A673 (cell line): ENCODE results near the gene MEF2C. TPM values are rescaled to one million over a fixed set of nuclear protein-coding genes. Genes with fewer than 3 reads are reported as not detected.

Experiments
- BruUV-seq: library from RNA; stranded (reverse); fragments of 400-500 nt; replicated peaks from 2 replicates; lab custom pipeline; 2021; lab: Mats Ljungman, UMichigan
- CTCF ChIA-PET: fragments of 300-600 bp; sonication (Branson Sonifier 250); formaldehyde crosslinking; loops from one replicate; lab custom pipeline; 2022; ENCODE audit warnings: antibody characterized with exemption; lab: Charles Lee
- POLR2A ChIA-PET: fragments of 300-600 bp; sonication (Branson Sonifier 250); formaldehyde crosslinking; loops from one replicate; lab custom pipeline; 2022; ENCODE audit warnings: antibody characterized with exemption; ENCODE audit not compliant: low non-redundant PET; lab: Charles Lee
- DNase-seq: peaks from one replicate; pipeline ENCODE4 v3.0.0-alpha.2; 2015; ENCODE audit warnings: low spot score
- H3K27ac ChIP-seq: fragments of 200-600 bp; sonication (generic); 2 replicates; pipeline ENCODE4 v1.5.1; 2016; ENCODE audit warnings: mixed run types, low read depth, mild to moderate bottlenecking, mixed read lengths, antibody characterized with exemption, low read length; ENCODE audit not compliant: poor library complexity, severe bottlenecking
- H3K27me3 ChIP-seq: fragments of 200-600 bp; sonication (generic); replicated peaks from 2 replicates; pipeline ENCODE4 v1.6.1; 2017; ENCODE audit warnings: mixed run types, low read depth, mild to moderate bottlenecking, mixed read lengths, antibody characterized with exemption, low read length; ENCODE audit not compliant: insufficient read depth, poor library complexity
- H3K36me3 ChIP-seq: fragments of 200-600 bp; sonication (generic); 2 replicates; pipeline ENCODE4 v1.6.1; 2016; ENCODE audit warnings: mixed run types, mild to moderate bottlenecking, mixed read lengths, antibody characterized with exemption, low read length; ENCODE audit not compliant: insufficient read depth, poor library complexity, severe bottlenecking
- H3K4me1 ChIP-seq: fragments of 200-600 bp; sonication (generic); 2 replicates; pipeline ENCODE4 v1.6.1; 2017; ENCODE audit warnings: mixed run types, mild to moderate bottlenecking, mixed read lengths, antibody characterized with exemption, low read length; ENCODE audit not compliant: insufficient read depth, poor library complexity, severe bottlenecking
- H3K4me3 ChIP-seq: fragments of 200-600 bp; sonication (generic); 2 replicates; pipeline ENCODE4 v1.5.1; 2016; ENCODE audit warnings: low read depth, mixed run types, mild to moderate bottlenecking, mixed read lengths, low read length; ENCODE audit not compliant: poor library complexity, severe bottlenecking
- H3K9me3 ChIP-seq: fragments of 200-600 bp; sonication (generic); 2 replicates; pipeline ENCODE4 v1.6.1; 2016; ENCODE audit warnings: mixed run types, low read depth, mild to moderate bottlenecking, mixed read lengths, antibody characterized with exemption, low read length; ENCODE audit not compliant: poor library complexity, severe bottlenecking
- EZH2 ChIP-seq: fragments of 200-600 bp; sonication (generic); IDR thresholded peaks from 2 replicates; pipeline ENCODE4 v1.6.1; 2017; ENCODE audit warnings: borderline replicate concordance, low read depth, mild to moderate bottlenecking, mixed read lengths, antibody characterized with exemption, low read length; ENCODE audit not compliant: poor library complexity, severe bottlenecking
- intact Hi-C: fragments of 100-400 bp; cut with micrococcal nuclease; formaldehyde crosslinking; loops from one replicate; pipeline ENCODE4 v1.10.0; 2022; ENCODE audit not compliant: unreplicated experiment
- total RNA-seq: library from RNA; stranded (reverse); gene quantifications from 2 replicates; pipeline ENCODE4 v1.2.3, GENCODE V29; 2021
- TF ChIP-seq, protein P1 (sequence below): fragments of 300-800, 200-600 bp; sonication (generic); conservative IDR thresholded peaks from 2 replicates; pipeline ENCODE4 v1.5.1; 2017; ENCODE audit warnings: low read depth, mild to moderate bottlenecking, antibody characterized with exemption, low read length, moderate library complexity, mixed read lengths

The MEF2C gene
- total RNA-seq, 1 experiment from 2014 or later: 2.0 TPM

DNA sequence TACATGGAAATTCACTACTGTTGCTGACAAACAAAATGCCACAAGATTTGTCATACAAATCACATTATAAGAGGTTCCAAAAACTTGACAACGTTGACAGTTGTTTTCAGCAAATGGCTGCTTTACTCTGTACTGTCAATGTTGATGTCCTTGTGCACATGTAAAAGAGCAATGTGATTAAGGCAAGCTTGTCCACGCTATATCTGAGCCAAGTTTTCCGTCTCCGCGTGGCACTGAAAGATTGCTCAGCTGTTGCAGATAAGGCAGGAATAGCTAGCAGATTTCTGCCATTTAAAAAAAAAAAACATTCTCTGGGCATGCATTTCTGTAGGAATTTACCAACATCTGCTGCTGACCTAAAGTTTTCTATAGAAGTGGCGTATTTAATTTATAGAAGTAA, 46.4 kb upstream of the MEF2C start:
- POLR2A ChIA-PET: no interaction called here
- Histone ChIP-seq H3K4me1 (no peaks in the 10 kb centered on the region), H3K27me3 (no peaks in the 10 kb centered on the region), H3K27ac (no peak overlapping the region), H3K4me3 (no peak overlapping the region), H3K36me3 (no peaks in the 10 kb centered on the region), H3K9me3 (no peaks in the 10 kb centered on the region)
- TF ChIP-seq, protein P1, sequence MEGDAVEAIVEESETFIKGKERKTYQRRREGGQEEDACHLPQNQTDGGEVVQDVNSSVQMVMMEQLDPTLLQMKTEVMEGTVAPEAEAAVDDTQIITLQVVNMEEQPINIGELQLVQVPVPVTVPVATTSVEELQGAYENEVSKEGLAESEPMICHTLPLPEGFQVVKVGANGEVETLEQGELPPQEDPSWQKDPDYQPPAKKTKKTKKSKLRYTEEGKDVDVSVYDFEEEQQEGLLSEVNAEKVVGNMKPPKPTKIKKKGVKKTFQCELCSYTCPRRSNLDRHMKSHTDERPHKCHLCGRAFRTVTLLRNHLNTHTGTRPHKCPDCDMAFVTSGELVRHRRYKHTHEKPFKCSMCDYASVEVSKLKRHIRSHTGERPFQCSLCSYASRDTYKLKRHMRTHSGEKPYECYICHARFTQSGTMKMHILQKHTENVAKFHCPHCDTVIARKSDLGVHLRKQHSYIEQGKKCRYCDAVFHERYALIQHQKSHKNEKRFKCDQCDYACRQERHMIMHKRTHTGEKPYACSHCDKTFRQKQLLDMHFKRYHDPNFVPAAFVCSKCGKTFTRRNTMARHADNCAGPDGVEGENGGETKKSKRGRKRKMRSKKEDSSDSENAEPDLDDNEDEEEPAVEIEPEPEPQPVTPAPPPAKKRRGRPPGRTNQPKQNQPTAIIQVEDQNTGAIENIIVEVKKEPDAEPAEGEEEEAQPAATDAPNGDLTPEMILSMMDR: no peak
- TF ChIP-seq EZH2: no peak
- CTCF ChIA-PET: no interaction called here
- intact Hi-C loops: no loop called here
- DNase-seq: no peak
- BruUV-seq: no TSS peak

DNA sequence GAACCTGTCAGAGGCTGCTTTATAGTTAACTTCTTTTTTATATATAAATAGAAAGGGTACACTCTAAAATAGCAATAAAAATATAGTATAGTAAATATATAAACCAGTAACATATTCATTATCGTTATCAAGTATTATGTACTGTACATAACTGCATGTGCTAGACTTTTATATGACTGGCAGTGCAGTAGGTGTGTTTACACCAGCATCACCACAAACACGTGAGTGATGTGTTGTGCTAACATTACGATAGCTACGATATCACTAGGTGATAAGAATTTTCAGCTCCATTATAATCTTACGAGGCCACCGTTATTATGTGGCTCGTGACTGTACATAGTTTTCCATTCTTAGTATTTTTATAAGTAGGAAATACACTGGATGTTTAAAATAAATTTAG, 43.8 kb upstream of the MEF2C start:
- no peak overlapping the region for H3K4me3 ChIP-seq
- H3K27ac ChIP-seq: no peak overlapping the region
- no peaks in the 10 kb centered on the region for H3K9me3 ChIP-seq
- TF ChIP-seq EZH2: no peak
- TF ChIP-seq, protein P1: no peak
- intact Hi-C loops: no loop called here
- DNase-seq: no peak
- H3K27me3 ChIP-seq: no peaks in the 10 kb centered on the region
- BruUV-seq: no TSS peak
- POLR2A ChIA-PET: no interaction called here
- CTCF ChIA-PET: no interaction called here
- no peaks in the 10 kb centered on the region for H3K36me3 ChIP-seq
- H3K4me1 ChIP-seq: no peaks in the 10 kb centered on the region

DNA sequence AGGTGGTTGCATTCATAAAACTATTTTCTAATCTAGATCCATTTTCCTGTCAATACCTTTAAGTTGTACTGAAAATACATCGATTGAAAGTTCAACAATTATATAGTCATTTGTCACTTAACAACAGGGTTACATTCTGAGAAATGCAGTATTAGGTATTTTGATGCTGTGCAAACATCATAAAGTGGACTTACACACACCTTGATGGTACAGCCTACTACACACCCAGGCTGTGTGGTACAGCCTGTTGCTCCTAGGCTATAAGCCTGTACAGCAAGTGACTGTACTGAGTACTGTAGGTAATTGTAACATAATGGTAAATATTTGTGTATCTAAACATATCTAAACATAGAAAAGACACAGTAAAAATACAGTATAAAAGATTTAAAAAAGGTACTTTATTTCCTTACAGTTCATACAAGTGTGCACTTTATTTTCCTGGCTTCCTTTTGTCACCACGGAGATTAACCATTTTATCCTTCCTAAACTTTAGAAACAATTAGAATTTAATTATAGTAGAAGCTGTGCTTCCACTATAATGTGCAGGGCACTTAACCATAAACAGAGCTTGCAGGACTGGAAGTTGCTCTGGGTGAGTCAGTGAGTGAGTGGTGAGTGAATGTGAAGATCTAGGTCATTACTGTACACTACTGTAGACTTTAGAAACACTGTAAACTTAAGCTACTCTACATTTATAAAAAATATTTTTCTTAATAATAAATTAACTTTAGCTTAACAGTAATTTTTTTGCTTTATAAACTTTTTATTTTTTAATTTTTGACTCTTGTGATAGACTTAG, 42.9 kb upstream of the MEF2C start:
- CTCF ChIA-PET: no interaction called here
- intact Hi-C loops: no loop called here
- no peak for DNase-seq
- Histone ChIP-seq H3K36me3 (no peaks in the 10 kb centered on the region), H3K27me3 (no peaks in the 10 kb centered on the region), H3K4me1 (no peaks in the 10 kb centered on the region), H3K4me3 (no peak overlapping the region), H3K9me3 (no peaks in the 10 kb centered on the region), H3K27ac (no peak overlapping the region)
- TF ChIP-seq, protein P1: no peak
- TF ChIP-seq EZH2: no peak
- POLR2A ChIA-PET: no interaction called here
- BruUV-seq: no TSS peak
